K562 (cell line): ENCODE data around the gene ARID5B.

Source experiments
- CTCF ChIP-seq, 3 experiments: IDR thresholded peaks in 2 of 3; conservative IDR thresholded peaks in 1 of 3; 2 replicates each; pipeline ENCODE4 v1.5.1; 2011 to 2012; ENCODE audit warnings: low read length in 3 of 3, mild to moderate bottlenecking in 3 of 3, control low read depth in 2 of 3, improper control_type of control experiment in 1 of 3, inconsistent platforms in 1 of 3, low read depth in 1 of 3, mixed read lengths in 1 of 3, moderate library complexity in 1 of 3; ENCODE audit not compliant: insufficient read depth in 2 of 3
- HBP1 ChIP-seq: fragments of 450-650 bp; formaldehyde crosslinking; IDR thresholded peaks from 2 replicates; pipeline ENCODE4 v1.4.0; 2022; ENCODE audit warnings: missing genetic modification characterization
- HDAC8 ChIP-seq: fragments of 450-650 bp; IDR thresholded peaks from 2 replicates; pipeline ENCODE4 v1.6.1; 2016; ENCODE audit warnings: mild to moderate bottlenecking, missing genetic modification characterization, moderate library complexity, missing compliant biosample characterization
- MXI1 ChIP-seq: IDR thresholded peaks from 2 replicates; pipeline ENCODE4 v1.6.1; 2011; ENCODE audit warnings: low read depth, mild to moderate bottlenecking, improper control_type of control experiment, low read length
- ZNF318 ChIP-seq, 2 experiments: fragments of 450-650 bp; IDR thresholded peaks; 2 replicates each; pipeline ENCODE4 v1.6.1; 2016; ENCODE audit warnings: mild to moderate bottlenecking in 2 of 2, borderline replicate concordance in 1 of 2, low read depth in 1 of 2, moderate library complexity in 1 of 2
- ZNF639 ChIP-seq, 2 experiments: fragments of 200-800 bp in 1 of 2; sonication (Bioruptor generic) in 1 of 2; sonication (generic) in 1 of 2; formaldehyde crosslinking in 1 of 2; IDR thresholded peaks in 1 of 2; conservative IDR thresholded peaks in 1 of 2; 2 replicates each; pipeline versions ENCODE4 v1.5.0 to v1.6.1; 2016 to 2020; ENCODE audit warnings: missing compliant biosample characterization in 1 of 2, missing genetic modification characterization in 1 of 2, missing genetic modification reagents in 1 of 2

- TF ChIP-seq HBP1 (CRISPR knock-in tag) (no peak), ZNF318 (IDR thresholded peaks at IDR 0.05; ENCODE audit: borderline replicate concordance in 1 of 2, low read depth in 1 of 2) (no peak), MXI1 (no peak), HDAC8 (tag) (no peak), ZNF639 (CRISPR knock-in tag; conservative IDR thresholded peaks at IDR 0.05 in 1 of 2, IDR thresholded peaks at IDR 0.05 in 1 of 2) (no peak), CTCF (IDR thresholded peaks at IDR 0.05 in 2 of 3, conservative IDR thresholded peaks at IDR 0.05 in 1 of 3; ENCODE audit: insufficient read depth in 2 of 3, low read depth in 1 of 3, low read length in 3 of 3) (no peak)
These were observed 207.5 kb downstream of the ARID5B start for GRCh38 chr10:62108759-62109586.
